PFSK-1 (cell line): ENCODE data around the gene PHF2.

Experiments
- FOXP2 ChIP-seq: optimal IDR thresholded peaks from 2 replicates; pipeline ENCODE3; 2011; ENCODE audit warnings: borderline replicate concordance, control low read depth, inconsistent platforms; ENCODE audit not compliant: insufficient read depth; ENCODE audit errors: extremely low read length, extremely low read depth
- POLR2AphosphoS5 ChIP-seq: IDR thresholded peaks from 2 replicates; pipeline ENCODE4 v1.6.1; 2012; ENCODE audit warnings: low read depth, mild to moderate bottlenecking, control low read depth, low read length, moderate library complexity
- REST ChIP-seq, 2 experiments: IDR thresholded peaks; 2 replicates each; pipeline versions ENCODE4 v1.6.1 to v1.8.0; 2011 to 2012; ENCODE audit warnings: low read depth in 2 of 2, low read length in 2 of 2, control low read depth in 1 of 2, inconsistent platforms in 1 of 2, mild to moderate bottlenecking in 1 of 2, moderate library complexity in 1 of 2; ENCODE audit not compliant: insufficient read depth in 1 of 2
- SIN3A ChIP-seq: IDR thresholded peaks from 2 replicates; pipeline ENCODE4 v1.6.1; 2012; ENCODE audit warnings: mild to moderate bottlenecking, low read length, moderate library complexity, borderline replicate concordance; ENCODE audit not compliant: insufficient read depth
- TAF1 ChIP-seq: IDR thresholded peaks from 2 replicates; pipeline ENCODE4 v1.6.1; 2012; ENCODE audit warnings: low read length, control low read depth, borderline replicate concordance; ENCODE audit not compliant: insufficient read depth

The PHF2 gene

GRCh38 chr9:93594041-93594756, 17.8 kb downstream of the PHF2 start:
- TF ChIP-seq FOXP2 (no peak), SIN3A (no peak), TAF1 (no peak), REST (IDR thresholded peaks at IDR 0.05; ENCODE audit: insufficient read depth in 1 of 2, low read depth in 2 of 2, low read length in 2 of 2) (no peak), POLR2AphosphoS5 (no peak)

GRCh38 chr9:93595461-93595860, 19.1 kb downstream of the PHF2 start:
- no peak for TF ChIP-seq POLR2AphosphoS5

- TF ChIP-seq POLR2AphosphoS5 (no peak), SIN3A (no peak), REST (IDR thresholded peaks at IDR 0.05; ENCODE audit: insufficient read depth in 1 of 2, low read depth in 2 of 2, low read length in 2 of 2) (no peak), FOXP2 (no peak), TAF1 (no peak)
Observed at GRCh38 chr9:93595861-93596365, 19.5 kb downstream of the PHF2 start.

GRCh38 chr9:93596399-93596798, 20.0 kb downstream of the PHF2 start:
- TF ChIP-seq REST (IDR thresholded peaks at IDR 0.05; ENCODE audit: insufficient read depth in 1 of 2, low read depth in 2 of 2, low read length in 2 of 2) (no peak), SIN3A (no peak), TAF1 (no peak), FOXP2 (no peak), POLR2AphosphoS5 (no peak)

GRCh38 chr9:93597142-93597706, 20.8 kb downstream of the PHF2 start:
- TF ChIP-seq TAF1 (no peak), REST (IDR thresholded peaks at IDR 0.05; ENCODE audit: insufficient read depth in 1 of 2, low read depth in 2 of 2, low read length in 2 of 2) (no peak), POLR2AphosphoS5 (no peak)
